OCI-LY3 (cell line): Measurements from ENCODE around the gene BZW2.

Experiments
- H2AFZ ChIP-seq: fragments of 200-600, 300-600 bp; shearing (Covaris generic); 2 replicates; pipeline ENCODE4 v1.6.0; 2014; ENCODE audit warnings: antibody characterized with exemption, low read depth, low read length
- H3K27ac ChIP-seq: fragments of 200-600, 300-600 bp; sonication (generic); 2 replicates; pipeline ENCODE4 v1.5.1; 2014; ENCODE audit warnings: mild to moderate bottlenecking, low read length, moderate library complexity, mixed read lengths
- H3K27me3 ChIP-seq: fragments of 200-600, 300-600 bp; sonication (generic); 2 replicates; pipeline ENCODE4 v1.6.1; 2014; ENCODE audit warnings: low read depth, low read length, mixed read lengths
- H3K36me3 ChIP-seq: fragments of 200-600, 300-600 bp; sonication (generic); replicated peaks from 2 replicates; pipeline ENCODE3; 2014; ENCODE audit warnings: low read depth, low read length, mixed read lengths
- H3K4me1 ChIP-seq: fragments of 300-600, 200-600 bp; sonication (generic); 2 replicates; pipeline ENCODE4 v1.6.1; 2014; ENCODE audit warnings: low read length, mixed read lengths
- H3K4me2 ChIP-seq: fragments of 200-600, 300-600 bp; sonication (generic); 2 replicates; pipeline ENCODE4 v1.6.1; 2014; ENCODE audit warnings: low read length, mixed read lengths
- H3K4me3 ChIP-seq: fragments of 300-600, 200-600 bp; sonication (generic); 2 replicates; pipeline ENCODE4 v1.5.1; 2014; ENCODE audit warnings: antibody characterized with exemption, mild to moderate bottlenecking, low read length, moderate library complexity
- H3K79me2 ChIP-seq: fragments of 300-600, 200-600 bp; shearing (Covaris generic); 2 replicates; pipeline ENCODE4 v1.6.1; 2014; ENCODE audit warnings: mild to moderate bottlenecking, low read length, mixed read lengths
- H3K9ac ChIP-seq: fragments of 300-600, 200-600 bp; shearing (Covaris generic); 2 replicates; pipeline ENCODE4 v1.6.0; 2014; ENCODE audit warnings: mild to moderate bottlenecking, low read length, moderate library complexity
- H3K9me3 ChIP-seq: fragments of 200-600, 300-600 bp; shearing (Covaris generic); 2 replicates; pipeline ENCODE4 v1.6.1; 2014; ENCODE audit warnings: low read length, mixed read lengths; ENCODE audit not compliant: insufficient read depth
- H4K20me1 ChIP-seq: fragments of 200-600, 300-600 bp; sonication (generic); 2 replicates; pipeline ENCODE4 v1.6.1; 2016; ENCODE audit warnings: low read length, mixed read lengths; ENCODE audit not compliant: insufficient read depth
- CTCF ChIP-seq: fragments of 200-600, 300-600 bp; sonication (generic); IDR thresholded peaks from 2 replicates; pipeline ENCODE4 v1.5.1; 2014; ENCODE audit warnings: antibody characterized with exemption, low read length, low read depth
- EZH2phosphoT487 ChIP-seq: fragments of 200-600 bp; shearing (Covaris generic); IDR thresholded peaks from 2 replicates; pipeline ENCODE4 v1.6.1; 2018; ENCODE audit warnings: antibody characterized with exemption, mixed run types, low read depth

The BZW2 gene

GRCh38 chr7:16718111-16718656 is 72.2 kb downstream of the BZW2 start:
- Histone ChIP-seq H3K9ac (no peak overlapping the region), H3K36me3 (no peaks in the 10 kb centered on the region), H3K79me2 (no peaks in the 10 kb centered on the region), H3K4me3 (no peak overlapping the region), H3K27ac (no peak overlapping the region), H2AFZ (no peak overlapping the region), H4K20me1 (no peaks in the 10 kb centered on the region), H3K9me3 (no peaks in the 10 kb centered on the region), H3K4me1 (peaks cover 2% of the 10 kb centered on the region), H3K27me3 (no peaks in the 10 kb centered on the region), H3K4me2 (no peak overlapping the region)
- TF ChIP-seq EZH2phosphoT487 = no peak
- TF ChIP-seq CTCF = no peak

DNA sequence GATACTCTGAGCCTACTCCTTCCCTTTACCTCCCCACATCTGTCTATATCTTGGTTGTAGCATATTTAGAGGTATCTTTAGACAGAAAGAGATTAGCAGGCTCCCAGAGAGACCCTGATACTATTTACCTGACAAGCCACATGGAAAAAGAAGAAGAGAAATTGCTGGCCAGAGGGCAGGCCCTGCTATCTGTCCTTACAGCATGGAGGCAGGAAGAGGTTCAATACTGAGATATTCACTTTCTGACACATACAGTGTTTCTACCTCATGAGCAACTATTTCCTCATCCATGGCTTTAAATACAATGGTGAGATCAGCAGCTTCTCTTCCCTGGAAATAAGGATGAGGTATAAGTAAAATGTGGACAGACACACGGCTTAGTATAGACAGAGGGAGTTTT is 73.7 kb downstream of the BZW2 start:
- H3K9ac ChIP-seq = no peak overlapping the region
- H3K36me3 ChIP-seq = no peaks in the 10 kb centered on the region
- no peak overlapping the region for H3K4me3 ChIP-seq
- no peaks in the 10 kb centered on the region for H4K20me1 ChIP-seq
- H3K9me3 ChIP-seq = no peaks in the 10 kb centered on the region
- no peaks in the 10 kb centered on the region for H3K4me1 ChIP-seq
- no peaks in the 10 kb centered on the region for H3K27me3 ChIP-seq
- no peak overlapping the region for H3K4me2 ChIP-seq
- H2AFZ ChIP-seq = no peak overlapping the region
- TF ChIP-seq CTCF (no peak), EZH2phosphoT487 (no peak)
- H3K79me2 ChIP-seq = no peaks in the 10 kb centered on the region
- H3K27ac ChIP-seq = no peak overlapping the region

DNA sequence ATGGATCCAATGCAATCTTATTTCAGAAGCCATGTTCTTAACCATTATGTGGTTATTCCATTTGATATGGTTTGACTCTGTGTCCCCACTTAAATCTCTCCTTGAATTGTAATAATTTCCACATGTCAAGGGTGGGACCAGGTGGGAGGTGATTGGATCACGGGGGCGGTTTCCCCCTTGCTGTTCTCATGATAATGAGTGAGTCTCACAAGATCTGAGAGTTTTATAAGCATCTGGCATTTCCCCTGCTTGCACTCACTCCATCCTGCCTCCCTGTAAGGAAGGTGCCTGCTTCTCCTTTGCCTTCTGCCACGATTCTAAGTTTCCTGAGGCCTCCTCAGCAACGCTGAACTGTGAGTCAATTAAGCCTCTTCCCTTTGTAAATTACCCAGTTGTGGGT is 75.6 kb downstream of the BZW2 start:
- Histone ChIP-seq H3K27ac (no peak overlapping the region), H3K27me3 (no peaks in the 10 kb centered on the region), H3K4me1 (no peaks in the 10 kb centered on the region), H3K36me3 (no peaks in the 10 kb centered on the region), H2AFZ (no peak overlapping the region), H3K4me3 (no peak overlapping the region), H3K9ac (no peak overlapping the region), H4K20me1 (no peaks in the 10 kb centered on the region), H3K9me3 (no peaks in the 10 kb centered on the region), H3K79me2 (no peaks in the 10 kb centered on the region), H3K4me2 (no peak overlapping the region)
- no peak for TF ChIP-seq EZH2phosphoT487
- no peak for TF ChIP-seq CTCF

DNA sequence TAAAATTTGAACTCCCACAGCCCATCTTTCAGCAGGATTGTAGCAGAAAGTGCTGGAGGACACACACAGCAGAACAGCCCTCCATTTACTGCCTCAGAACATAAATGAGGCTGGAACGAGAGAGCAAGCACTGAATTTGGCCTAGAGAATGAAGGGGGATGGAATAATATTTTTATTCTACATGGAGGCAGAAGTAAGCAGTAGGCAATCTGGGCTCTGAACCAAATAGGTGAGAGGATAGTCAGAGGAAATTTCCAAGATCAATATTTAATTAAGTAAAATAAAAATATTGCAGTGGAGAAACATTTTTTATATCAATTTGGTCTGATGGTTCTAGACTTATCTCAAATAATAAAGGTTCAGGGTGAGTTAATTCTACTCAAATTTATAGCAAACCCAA is 78.4 kb downstream of the BZW2 start:
- no peaks in the 10 kb centered on the region for H3K9me3 ChIP-seq
- H3K4me1 ChIP-seq = no peaks in the 10 kb centered on the region
- no peaks in the 10 kb centered on the region for H3K36me3 ChIP-seq
- no peak overlapping the region for H3K4me2 ChIP-seq
- TF ChIP-seq EZH2phosphoT487 (no peak), CTCF (no peak)
- no peaks in the 10 kb centered on the region for H3K79me2 ChIP-seq
- no peaks in the 10 kb centered on the region for H3K27me3 ChIP-seq
- H2AFZ ChIP-seq = no peak overlapping the region
- no peaks in the 10 kb centered on the region for H4K20me1 ChIP-seq
- no peak overlapping the region for H3K4me3 ChIP-seq
- no peak overlapping the region for H3K27ac ChIP-seq
- no peak overlapping the region for H3K9ac ChIP-seq
